Measurements from ENCODE around the gene PLAC9.

Gene PLAC9

DNA sequence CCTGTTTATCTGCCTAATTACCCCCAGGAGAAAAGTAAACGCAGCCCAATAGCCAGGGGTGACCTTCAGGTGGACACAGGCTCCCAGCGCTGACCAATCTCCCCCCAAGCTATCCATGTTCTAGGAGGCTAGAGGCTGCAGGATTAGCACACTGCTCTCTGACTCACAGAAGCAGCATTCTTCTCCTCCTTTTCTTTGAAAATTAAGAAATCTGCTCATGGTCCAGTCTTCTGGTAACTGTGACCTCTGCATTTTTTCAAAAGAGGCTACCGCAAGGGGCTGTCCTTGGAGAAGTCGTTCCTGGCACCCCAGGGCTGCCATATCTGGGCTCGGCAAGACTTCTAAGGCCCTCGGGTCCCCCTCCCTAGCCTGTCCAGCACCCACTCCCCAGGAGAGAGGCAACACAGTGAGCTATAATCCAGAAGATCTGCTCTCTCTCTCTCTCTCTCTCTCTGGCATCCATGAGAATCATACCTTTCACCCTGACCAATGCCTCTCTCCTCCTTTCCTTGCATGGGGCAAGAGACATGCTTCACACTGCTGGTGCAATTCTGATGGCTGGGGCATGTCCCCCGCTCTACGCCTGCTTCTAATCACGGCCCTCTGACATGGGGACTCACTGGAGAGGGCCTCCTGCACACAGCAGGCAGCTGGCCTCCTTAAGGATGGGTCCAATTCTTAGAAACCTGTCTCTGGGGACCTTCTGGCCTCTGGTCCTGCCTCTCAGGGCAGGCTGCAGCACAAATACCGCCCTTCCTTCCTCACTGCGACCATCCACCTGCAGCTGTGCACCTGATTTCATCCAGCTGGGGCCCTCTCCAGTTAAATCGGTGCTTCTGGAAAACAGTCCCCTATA lies 45.5 kb downstream of the PLAC9 start:
- no peak for DNase-seq (ENCODE audit: low read depth in 2 of 2, low spot score in 1 of 2)

DNA sequence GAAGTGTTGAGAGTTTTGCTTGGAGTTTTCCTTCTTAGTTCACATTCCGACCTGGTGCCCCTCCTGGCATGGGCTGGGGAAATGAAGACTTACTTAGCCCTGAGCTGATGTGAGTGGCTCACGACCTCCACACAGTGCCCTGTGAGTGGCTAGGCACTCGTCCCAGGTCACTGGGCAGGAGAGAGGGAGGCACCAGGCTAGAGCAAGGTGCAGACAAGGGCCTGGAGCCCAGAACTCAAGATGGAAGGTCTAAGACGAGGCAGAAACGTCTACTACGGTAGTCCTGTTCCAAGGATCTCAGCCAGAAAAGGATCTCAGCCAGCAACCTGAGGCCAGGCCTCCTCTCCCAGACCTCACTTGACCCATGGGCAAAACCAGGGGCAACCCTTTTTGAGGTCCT lies 50.5 kb downstream of the PLAC9 start:
- DNase-seq (ENCODE audit: low read depth in 2 of 2, low spot score in 1 of 2): no peak

DNA sequence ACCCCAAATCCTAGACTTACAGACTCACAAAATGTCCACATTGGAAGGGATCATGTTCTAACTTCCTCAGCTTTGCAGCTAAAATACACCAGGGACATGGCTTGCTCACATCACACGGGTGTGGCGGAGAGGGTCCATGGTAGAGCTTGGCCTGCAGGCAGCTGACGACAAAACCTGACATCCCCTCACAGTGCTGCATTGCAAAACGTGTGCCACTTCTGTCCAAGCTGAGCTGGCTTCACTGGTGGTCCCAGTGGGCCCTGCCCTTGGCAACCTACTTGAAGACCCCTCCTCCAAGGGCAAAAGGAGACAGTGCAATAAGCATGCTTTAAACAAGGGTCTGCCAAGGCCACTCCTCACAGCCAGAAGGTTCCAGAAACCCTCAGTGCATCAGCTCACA lies 50.9 kb downstream of the PLAC9 start:
- DNase-seq (ENCODE audit: low read depth in 2 of 2, low spot score in 1 of 2): no peak

DNA sequence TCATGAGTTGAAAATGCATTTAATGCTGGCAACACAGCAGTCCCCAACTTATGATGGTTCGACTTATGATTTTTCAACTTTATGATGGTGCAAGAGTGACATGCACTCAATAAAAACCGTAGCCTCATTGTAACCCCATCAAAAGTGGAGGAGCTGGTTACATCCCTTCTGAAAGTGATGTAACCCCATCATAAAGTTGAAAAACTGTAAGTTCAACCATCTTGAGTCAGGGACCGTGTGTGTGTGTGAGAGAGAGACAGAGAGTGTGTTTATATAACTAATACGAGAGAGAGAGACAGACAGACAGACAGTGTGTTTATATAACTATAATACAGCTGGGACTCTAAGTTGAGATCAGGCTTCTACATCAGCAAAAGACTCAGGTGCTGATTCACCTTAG lies 51.8 kb downstream of the PLAC9 start:
- no peak for DNase-seq (ENCODE audit: low read depth in 2 of 2, low spot score in 1 of 2)

DNA sequence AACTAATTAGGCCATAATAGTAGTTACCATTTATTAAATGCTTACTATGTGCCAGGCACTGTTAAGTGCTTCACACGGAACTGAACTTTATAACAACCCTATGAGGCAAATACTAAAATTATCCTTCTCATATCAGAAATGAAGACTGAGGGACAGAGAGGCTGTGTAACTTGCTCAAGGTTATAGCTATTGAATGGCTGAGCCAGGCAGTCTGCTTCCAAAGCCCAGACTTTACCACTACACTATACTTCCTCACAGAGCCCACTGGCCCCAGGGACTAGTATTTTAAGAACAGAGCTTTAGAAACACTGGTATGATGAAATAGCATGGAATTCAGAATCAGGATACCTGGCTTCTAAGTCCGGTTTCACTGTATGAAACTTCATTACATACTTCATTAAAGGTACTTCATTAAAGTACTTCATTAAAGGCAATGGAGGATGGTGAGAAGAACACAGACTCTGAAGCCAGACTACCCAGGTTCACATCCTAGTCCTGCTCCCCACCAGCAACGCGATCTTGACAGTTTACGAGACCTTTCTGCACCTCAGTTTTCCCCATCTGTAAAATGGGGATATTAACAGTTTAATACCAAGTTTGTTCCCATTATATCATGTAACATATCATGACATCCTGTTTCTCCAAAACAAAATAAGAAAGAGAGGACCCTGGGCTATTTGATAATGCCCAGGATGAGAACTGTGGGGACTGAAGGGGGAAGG lies 53.2 kb downstream of the PLAC9 start:
- no peak for DNase-seq (ENCODE audit: low read depth in 2 of 2, low spot score in 1 of 2)

DNA sequence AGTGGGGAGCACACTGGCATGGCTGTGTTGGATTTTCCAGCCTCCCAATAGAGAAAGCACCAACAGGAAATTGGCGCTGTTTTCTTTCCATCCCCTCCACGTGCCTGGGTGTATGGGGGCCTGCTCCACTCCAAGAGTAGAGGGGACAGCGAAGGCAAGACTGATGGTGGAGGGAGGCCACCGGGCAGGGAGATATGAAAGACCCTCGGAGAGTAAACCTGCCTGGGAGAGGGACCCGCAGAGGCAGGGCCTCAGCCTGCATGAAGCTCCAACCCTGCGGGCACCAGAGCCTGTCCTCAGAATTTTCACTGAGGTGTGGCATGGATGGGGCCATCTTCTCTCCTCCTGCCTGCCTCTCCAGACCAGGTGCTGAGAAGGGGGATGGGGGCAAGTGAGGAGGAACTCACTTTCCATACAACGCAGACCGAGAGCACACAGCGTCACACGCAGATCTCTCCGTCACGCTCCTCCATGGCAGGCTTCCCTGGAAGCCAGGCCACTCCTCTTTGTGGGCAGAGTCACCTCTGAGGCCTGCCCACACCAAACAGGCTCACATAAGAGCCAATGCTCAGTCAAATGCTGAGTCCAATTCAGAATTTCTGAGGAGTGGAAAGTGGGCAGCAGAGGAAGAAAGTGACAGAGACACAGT lies 54.0 kb downstream of the PLAC9 start:
- DNase-seq (ENCODE audit: low read depth in 2 of 2, low spot score in 1 of 2): no peak

DNA sequence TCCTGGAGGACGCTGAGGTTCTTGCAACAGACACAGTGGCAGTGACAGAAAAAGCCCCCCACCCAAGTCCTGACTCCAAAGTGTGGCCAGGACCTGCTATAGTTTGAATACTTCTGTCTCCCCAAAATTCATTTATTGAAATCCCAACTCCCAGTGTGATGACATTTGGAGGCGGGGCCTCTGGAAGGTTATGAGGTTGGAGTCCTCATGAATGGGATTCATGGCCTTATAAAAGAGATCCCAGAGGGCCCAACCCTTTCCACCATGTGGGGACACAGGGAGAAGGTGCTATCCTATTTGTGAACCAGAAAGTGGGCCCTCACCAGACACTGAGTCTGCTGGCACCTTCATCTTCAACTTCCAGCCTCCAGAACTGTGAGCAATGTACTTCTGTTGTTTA lies 54.5 kb downstream of the PLAC9 start:
- DNase-seq (ENCODE audit: low read depth in 2 of 2, low spot score in 1 of 2): no peak

DNA sequence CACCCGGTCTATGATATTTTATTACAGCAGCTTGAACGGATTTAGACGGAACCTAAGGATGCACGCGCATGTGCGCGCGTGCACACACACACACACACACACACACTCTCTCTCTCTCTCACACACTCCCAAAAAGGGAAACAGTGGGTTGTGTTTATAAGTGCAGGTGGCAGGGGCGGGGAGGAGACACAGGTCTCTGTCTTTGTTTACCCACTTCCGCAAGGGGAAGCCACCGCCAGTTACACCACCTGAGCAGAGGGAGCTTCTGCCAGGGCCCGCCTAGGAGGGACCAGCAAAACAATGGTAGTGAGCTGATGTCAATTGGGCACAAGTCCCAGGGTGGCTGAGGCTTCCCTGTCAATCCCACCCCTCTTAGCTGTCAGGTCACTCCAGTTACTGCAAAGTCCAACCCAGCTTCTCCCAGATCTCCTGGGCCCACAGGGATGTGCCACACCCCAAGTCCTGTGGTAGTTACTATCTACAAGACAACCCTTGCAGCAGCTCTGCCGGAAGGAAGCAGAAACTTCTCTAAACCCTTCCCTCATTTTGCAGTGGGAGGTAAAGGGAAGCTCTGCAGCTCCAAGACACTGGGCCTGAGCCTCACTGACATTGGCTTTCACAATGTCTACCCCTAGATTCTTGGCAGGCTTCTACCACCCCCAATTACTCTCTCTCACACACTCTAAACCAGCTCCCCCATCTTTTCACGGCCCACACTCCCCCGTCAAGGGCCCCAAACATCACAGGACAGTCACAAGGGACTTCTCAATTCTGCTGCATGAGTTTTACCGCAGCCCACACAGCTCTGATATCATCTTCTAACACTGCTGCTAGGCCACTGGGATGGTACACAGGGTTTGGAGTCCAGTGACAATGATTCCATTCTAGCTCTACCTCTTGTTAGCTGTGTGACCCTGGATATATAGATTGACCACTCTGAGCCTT lies 55.2 kb downstream of the PLAC9 start:
- DNase-seq (ENCODE audit: low read depth in 2 of 2, low spot score in 1 of 2): peak; percentile 34 to 53

DNA sequence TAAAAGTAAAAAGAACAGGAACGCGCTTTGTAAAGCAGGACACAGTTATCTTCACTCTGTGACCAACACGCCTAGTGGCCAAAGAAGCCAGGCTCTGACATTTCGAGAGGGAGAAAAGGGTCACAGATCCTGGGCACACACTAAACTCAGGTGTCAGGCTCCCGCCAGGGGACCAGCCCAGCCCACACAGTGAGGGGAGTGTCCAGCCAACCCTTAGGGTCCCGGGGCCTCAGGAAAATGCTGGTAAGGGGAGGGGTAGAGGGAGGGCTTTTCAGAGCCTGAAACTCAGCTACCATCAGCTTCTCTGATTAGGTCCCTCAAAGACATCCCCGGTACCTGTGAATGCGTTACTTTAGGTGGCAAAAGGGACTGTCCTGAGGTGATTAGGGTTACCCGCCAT lies 56.2 kb downstream of the PLAC9 start:
- no peak for DNase-seq (ENCODE audit: low read depth in 2 of 2, low spot score in 1 of 2)

DNA sequence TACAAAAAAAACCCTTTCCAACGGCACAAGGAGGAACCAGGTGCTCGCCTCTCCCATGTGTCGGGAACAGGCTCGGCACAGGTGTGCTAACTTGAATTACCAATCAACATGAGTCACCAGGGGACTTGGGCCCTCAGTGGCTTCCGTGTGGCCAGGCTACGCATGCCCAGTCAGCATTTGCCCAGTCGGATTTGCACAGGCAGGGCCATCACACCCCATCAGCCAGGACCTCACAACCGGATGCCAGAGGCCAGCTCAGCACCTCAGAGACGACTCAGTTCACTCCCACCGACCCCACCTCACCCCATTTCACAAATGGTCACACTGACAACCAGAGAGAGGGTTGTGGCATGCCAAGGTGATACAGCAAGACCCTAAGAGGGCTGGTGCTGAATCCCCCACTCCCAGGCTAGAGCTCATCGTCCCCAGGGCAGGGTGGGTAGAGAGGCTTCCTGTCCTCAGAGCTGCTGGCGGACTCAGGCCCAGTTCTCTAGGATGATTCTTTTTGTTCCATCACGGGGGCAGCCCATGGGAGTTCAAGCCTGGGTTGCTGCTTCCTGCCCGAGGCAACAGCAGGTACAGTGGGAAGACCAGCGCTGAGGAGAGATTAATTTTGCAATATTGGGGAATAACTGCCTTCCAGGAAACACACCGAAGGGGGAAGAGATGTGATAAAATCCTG lies 59.2 kb downstream of the PLAC9 start:
- no peak for DNase-seq (ENCODE audit: low read depth in 2 of 2, low spot score in 1 of 2)

DNA sequence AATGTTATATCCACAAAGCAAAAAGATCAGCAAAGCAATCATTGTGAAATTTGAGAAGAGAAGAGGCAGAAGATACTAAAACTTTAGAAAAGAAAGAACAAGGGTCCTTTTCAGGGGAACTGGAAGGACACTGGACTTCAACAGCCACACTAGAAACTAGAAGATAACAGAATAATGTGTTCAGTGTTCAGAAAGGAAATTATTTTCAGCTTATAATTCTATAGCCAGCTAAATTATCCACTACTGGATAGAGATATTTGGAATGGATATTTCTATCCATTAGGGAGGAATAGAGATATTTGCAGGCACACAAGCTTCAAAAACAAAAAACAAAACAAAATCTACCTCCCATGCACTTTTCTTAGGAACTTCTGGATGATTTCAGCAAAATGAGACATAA lies 60.0 kb downstream of the PLAC9 start:
- DNase-seq (ENCODE audit: low read depth in 2 of 2, low spot score in 1 of 2): no peak

DNA sequence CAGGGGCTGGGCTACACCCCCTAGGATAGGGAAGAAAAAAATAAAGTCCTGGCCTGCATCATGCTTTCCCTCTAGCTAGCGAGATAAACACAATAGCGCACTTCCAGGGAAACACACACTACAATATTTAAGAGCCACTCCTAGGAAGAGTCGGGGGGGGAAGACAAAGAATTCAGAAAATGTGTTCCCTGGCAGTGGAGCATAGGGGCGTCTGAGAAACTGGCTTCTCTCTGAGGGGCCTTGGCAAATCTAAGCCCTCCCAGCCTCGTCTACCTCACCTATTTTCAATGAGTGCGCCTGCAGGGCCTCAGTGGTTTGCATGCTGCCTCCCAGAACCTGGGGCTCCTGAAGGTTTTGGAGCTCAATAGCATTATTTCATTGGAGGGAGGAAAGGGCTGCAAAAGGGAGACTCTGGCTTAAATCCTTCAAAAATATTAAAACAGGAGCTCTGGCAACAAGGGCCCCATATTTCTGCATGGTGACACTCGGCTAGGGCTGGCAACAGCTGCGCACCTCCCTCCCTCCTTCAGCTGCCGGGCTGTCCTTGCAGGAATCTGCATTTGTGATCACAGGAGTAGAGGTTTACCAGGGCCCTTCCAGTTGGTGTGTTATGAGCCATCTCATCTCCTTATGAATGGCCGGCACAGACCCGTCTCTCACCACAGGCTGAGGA lies 62.0 kb downstream of the PLAC9 start:
- no peak for DNase-seq (ENCODE audit: low read depth in 2 of 2, low spot score in 1 of 2)
